Loucy (cell line): ENCODE results near the gene NCOR1.

Experiments
- CTCF ChIP-seq: fragments of 200-600 bp; sonication (generic); conservative IDR thresholded peaks from 2 replicates; pipeline ENCODE4 v1.5.1; 2014; ENCODE audit warnings: mild to moderate bottlenecking, antibody characterized with exemption, low read length
- EZH2phosphoT487 ChIP-seq: fragments of 200-600 bp; IDR thresholded peaks from 2 replicates; pipeline ENCODE4 v1.6.1; 2018; ENCODE audit warnings: antibody characterized with exemption, mild to moderate bottlenecking, moderate library complexity, borderline replicate concordance

GRCh38 chr17:16239931-16240330, 24.6 kb upstream of the NCOR1 start:
- no peak for TF ChIP-seq EZH2phosphoT487
- TF ChIP-seq CTCF: no peak
